HK-2 (cell line): ENCODE measurements around the gene ARL6IP4.
"Not testable (repeated sequence)": the region's sequence is repeated elsewhere in the genome, so short reads cannot be mapped to it uniquely, and the experiment has no call there.

Source experiments
- DNase-seq: peaks from one replicate; pipeline ENCODE4 v3.0.0-alpha.2; 2018; ENCODE audit not compliant: unreplicated experiment

The ARL6IP4 gene

GRCh38 chr12:123010681-123011080, 30.2 kb downstream of the ARL6IP4 start:
- no peak for DNase-seq

- DNase-seq, result no peak
Observed at GRCh38 chr12:123011701-123012100, 31.2 kb downstream of the ARL6IP4 start.

GRCh38 chr12:123013185-123014095, 33.0 kb downstream of the ARL6IP4 start:
- DNase-seq, result no peak

GRCh38 chr12:123014473-123014872, 34.0 kb downstream of the ARL6IP4 start:
- not testable (repeated sequence) for DNase-seq

GRCh38 chr12:123017753-123018152, 37.3 kb downstream of the ARL6IP4 start:
- DNase-seq, result no peak

- DNase-seq, result no peak
Observed at GRCh38 chr12:123019841-123020138, 39.3 kb downstream of the ARL6IP4 start.

GRCh38 chr12:123021688-123022604, 41.5 kb downstream of the ARL6IP4 start:
- DNase-seq, result no peak

GRCh38 chr12:123022846-123023245, 42.4 kb downstream of the ARL6IP4 start:
- no peak for DNase-seq

GRCh38 chr12:123024819-123025391, 44.4 kb downstream of the ARL6IP4 start:
- DNase-seq, result no peak

- no peak for DNase-seq
Observed at GRCh38 chr12:123026094-123026853, 45.8 kb downstream of the ARL6IP4 start.

GRCh38 chr12:123027726-123028445, 47.4 kb downstream of the ARL6IP4 start:
- no peak for DNase-seq

GRCh38 chr12:123028475-123028874, 48.0 kb downstream of the ARL6IP4 start:
- no peak for DNase-seq

GRCh38 chr12:123029550-123029949, 49.1 kb downstream of the ARL6IP4 start:
- no peak for DNase-seq

GRCh38 chr12:123030686-123031085, 50.2 kb downstream of the ARL6IP4 start:
- DNase-seq, result no peak

- no peak for DNase-seq
Observed at GRCh38 chr12:123031171-123031845, 50.8 kb downstream of the ARL6IP4 start.
